Inferior parietal cortex (tissue), 1 donor: ENCODE results near the gene RASGEF1B.
A peak's percentile ranks its signal among the peaks of the same experiment; 100 is the strongest.

Source experiments
- DNase-seq: peaks from one replicate; pipeline ENCODE4 v3.0.0-alpha.2; 2016; ENCODE audit errors: extremely low spot score

RASGEF1B gene

DNA sequence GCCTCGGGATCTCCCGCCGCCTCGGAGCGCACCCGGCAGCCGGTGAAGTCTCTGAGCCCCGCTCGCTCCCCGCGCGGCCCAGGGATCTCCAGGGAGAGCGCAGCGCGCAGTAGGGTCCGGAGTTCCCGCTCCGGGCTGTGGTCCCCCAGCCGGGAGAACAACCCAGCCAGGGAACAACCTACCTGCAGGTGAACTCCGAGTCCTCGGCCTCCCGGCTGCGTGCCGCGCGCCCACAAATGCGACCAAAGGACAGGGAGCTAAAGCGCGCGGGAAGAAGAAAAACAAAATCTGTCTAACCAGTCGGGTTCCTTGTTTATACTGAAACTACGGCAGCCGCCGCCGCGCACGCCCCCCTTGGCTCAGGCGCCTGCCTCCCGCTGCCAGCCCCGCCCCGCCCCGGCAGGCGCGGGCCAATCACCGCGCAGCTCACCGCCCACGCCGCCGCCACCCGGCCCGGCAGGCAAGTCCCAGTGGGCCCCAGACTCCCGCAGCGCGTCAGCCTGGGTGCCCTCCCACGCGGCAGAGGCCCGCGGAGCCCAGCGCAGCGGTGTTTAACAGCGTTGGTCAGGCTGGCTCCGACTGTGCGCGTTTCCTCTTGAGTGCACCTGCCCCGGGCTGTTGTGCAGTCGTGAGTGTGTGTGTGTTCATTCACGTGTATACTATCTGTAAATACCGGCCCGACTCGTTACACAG lies at the start of gene RASGEF1B:
RASGEF1B (minus strand) TSS at position 320 of the 693 bp plus-strand sequence. CDS start 12,399 bp downstream, outside the sequence.
- DNase-seq, result peak; percentile 80

DNA sequence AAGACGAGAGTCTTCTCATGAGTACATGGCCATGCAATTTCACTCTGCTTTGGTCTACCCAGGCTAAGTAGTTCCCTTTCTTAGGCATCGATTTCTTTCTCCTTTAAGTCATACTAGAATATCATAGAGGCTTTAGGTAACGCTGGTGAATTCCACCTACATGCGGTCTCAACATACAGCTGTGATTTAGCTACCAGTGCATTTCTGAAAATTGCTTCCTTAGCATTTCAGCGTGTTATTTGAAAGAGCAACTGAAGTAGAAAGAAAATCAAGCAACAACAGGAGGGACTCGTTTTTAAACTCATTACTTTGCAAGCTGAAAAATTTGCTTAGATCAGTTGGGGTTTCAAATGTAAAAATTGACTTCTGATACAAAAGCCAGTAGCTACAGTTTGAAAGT lies 48.1 kb upstream of the RASGEF1B start:
- DNase-seq, result no peak

DNA sequence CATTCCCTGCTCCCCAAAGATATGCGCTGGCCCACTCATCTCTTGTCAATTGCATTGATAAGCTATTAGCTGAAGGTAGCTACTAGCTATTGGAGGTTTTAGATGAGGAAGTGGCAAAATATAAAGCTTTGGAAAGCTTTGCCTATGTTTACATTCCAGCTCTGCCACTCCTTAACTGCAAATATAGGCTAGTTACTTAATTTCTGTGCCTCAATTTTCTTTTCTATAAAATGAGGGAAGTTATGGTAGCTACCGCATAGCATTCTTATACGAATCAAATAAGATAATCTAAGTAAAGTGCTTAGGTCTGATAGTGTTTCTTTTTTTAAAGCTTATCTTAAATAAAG lies 47.7 kb upstream of the RASGEF1B start:
- DNase-seq, result no peak

DNA sequence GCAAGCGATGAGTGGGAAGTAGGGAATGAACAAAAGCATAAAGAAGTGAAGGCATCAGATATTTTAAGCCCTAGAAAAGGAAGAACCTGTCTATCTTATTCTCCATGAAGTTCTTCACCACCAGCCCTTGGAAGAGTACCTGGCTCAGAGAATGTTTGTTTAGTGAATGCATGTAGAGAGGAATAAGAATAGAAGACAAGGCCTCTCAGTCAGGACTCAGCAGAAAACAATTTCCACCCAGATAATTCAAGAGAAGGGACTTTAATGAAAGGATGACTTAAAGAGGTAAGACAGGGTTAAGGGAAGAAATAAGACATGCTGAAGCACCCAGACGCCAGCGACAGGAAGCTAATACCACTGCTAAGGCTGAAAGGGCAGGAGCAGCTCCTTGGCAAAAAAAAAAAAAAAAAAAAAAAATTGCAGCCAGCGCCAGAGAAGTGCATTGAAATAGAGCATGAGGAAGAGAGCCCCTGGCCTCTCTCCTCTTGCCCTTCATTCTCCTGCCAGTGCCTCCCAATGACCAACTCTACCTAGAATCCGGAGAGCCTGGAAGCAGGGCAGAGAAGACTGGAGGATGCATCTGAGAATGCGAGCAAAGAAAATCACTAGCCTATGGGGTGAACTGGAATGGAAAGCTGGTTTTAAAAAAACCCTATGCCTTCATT lies 47.2 kb upstream of the RASGEF1B start:
- DNase-seq, result no peak

DNA sequence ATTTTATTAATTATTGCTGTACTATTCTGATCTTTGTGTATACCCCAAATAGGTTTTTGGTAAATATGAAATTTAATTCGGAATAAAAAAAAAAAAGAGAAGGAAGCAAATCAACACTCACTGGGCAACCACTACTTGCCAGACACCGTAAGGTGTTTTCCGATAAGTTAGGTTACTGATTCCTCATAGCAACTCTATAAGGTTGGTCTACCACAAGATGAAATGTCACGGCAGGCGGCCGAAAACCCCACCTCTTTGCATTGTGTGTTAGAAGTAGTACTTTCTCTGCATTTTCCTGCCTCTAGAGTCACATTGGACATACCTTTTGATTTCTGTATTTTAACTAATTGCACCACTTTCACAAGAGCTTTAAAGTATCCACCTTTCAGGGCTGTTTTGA lies 44.5 kb upstream of the RASGEF1B start:
- DNase-seq, result no peak

DNA sequence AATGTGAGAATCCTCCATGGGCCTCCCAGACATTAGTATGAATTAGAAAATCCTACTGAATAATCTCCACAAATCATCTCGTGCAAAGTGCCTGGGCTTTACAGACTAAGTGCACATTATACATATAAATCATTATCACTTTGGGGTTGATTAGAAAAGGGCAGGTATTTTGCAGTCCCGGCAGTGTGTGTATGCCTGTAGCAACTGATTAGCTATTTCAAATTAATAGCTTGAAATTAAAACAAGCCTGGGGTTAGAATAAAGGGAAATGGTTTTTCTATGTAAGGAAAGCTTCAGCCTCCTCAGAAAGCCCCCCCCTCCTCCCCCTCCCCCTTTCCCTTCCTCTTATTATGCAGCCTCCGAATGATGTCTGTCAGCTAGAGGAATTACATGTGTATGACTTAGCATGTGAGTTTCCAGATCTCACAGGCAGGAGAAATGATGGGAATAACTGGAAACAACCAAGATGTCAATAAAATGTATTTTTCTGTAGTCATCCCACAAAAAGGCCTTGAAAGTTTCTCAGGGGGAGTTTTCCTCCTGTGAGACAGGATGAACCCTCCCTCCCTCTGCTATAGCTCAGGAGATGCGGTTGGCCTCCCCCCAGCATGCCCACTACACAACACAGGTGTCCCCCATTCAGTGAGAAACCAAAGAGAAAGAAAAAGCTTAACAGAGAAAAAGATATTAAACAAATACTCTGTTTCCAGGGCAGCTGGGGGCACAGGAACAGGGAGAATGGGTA lies 41.2 kb upstream of the RASGEF1B start:
- no peak for DNase-seq

DNA sequence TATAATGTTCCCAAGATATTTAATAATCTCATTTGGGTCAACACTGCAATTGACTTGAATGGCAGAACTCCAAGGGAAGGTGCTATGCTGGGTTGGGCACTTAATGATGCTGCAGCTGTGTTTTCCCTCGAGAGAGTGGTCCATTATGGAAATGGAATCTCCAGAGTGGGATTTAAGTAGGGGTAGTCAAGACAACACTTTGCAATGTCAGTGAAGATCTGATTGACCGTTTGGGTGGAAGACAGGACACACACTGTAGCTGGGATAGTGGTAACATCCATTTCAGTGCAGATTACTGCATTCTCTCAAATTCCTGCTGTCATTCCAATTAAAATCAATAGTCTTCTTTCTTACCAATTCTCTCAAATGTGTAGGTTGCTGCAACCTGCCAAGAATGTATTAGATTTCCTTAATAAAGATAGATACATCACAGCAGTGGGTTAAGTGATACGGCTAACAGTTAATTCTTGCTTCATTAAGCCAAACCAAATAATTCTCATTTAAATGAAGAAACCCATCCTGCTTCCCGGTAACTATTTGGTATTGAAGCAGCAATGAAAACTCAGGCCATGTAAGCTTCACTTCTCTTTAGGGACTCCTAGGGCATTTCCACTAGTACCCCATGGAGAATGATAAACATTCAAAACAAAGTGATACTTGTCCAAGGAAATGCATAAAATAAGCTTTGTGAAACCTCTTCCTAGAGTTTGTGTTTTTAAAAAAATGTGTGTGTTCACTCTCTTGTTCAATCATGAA lies 40.5 kb upstream of the RASGEF1B start:
- DNase-seq, result no peak

DNA sequence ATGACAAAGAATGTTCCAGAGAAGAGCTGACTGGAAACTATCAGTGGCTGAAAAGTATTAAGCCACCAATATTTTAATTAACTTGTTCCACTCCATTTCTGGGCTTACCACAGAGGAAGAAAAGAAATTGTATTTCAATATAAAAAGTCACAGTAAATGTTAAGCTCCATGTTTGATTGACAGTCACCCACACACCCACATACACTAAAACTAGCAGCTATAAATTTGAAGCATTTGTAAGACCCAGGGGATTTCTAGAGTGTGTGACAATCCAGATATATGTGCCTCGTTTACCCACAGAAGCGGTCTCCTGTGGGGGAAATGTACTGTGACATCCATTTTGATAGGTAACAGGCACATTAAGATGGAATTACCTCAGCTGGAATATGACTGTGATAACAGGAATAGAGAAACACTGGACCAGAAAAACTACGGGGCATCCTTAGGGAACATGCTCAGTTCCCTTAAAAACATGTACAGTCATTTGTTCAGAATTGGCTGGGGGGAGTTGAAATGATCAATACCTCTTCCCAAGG lies 39.0 kb upstream of the RASGEF1B start:
- no peak for DNase-seq

DNA sequence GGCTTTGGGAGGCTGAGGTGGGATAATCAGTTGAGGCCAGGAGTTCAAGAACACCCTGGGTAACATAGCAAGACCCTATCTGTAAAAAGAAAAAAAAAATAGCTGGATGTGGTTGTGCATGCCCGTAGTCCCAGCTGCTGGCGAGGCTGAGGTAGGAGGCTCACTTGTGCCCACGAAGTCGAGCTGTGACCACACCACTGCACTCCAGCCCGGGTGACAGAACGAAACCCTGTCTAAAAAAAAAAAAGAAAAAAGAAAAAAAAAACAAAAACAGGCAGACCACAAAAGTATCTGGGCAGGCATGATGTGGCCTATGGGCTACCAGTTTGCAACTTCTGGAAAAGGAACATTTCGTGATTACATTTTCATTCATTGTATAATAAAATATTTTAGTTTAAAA lies 38.1 kb upstream of the RASGEF1B start:
- DNase-seq, result no peak

DNA sequence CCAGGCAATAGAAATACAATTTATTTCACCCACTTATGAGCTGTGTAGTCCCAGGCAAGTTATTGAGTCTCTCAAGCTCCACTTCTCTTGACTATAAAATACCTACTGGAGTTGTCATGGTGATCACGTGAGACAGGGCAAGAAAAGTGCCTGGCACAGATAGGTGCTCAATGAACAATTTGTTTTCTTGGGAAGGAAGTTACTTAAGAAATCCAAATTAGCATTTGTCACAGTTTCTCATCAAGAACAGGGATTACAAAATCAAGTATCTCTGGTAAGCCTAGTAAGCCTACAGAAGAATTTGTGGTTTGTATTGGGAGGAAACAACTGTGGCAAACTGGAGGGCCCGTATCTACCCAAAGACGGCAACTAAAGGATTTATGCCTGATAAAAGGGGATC lies 37.5 kb upstream of the RASGEF1B start:
- no peak for DNase-seq

DNA sequence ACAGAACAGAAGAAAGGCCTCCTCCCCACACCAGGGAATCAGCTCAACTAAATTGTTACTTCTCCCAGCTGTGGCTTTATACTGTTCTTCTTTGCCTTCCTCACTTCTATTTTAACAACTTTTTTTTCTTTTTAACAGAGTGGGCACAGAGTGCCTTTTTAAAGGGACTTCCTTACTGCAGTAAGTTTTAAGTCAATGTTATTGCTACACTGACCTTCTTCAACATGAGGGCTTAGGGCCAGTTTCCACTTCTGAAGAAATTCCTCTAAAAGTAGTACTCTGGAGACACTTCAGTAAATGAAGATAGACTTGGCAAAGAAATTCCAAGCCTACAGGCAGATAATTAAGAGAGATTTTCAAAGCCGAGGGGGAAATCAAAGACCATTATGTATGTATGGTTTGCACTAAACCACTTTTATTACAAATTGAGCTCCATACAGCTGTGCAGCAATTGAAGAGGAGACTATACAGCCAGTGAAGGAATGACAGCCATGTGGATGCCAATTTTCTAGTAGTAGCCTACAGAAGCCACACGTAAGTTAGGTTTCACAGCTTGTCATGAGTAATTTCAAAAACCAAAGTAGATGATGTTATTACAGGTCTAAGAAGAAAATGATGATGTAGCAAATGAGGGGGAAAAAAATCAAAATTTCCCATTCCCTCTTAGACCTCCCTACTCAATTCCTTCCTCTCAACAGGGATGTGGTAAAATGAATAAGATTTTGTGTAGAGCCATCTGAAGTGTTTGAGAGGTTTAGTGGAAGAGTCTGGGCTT lies 36.9 kb upstream of the RASGEF1B start:
- no peak for DNase-seq

DNA sequence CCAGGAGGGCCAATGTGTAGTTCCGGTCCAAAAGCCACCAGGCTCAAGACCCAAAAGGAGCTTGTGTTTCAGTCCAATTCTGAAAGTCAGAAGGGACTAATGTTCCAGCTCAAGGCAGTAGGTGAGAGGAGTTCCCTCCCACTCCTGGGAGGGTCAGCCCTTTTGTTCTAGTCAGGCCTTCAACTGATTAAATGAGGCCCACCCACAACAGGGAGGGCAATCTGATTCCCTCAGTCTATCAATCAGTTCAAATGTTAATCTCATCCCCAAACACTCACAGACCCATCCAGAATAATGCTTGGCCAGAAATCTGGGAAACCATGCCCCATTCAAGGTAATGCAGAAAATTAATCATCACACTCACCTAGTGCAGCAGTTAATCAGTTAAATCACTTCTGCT lies 35.8 kb upstream of the RASGEF1B start:
- no peak for DNase-seq

DNA sequence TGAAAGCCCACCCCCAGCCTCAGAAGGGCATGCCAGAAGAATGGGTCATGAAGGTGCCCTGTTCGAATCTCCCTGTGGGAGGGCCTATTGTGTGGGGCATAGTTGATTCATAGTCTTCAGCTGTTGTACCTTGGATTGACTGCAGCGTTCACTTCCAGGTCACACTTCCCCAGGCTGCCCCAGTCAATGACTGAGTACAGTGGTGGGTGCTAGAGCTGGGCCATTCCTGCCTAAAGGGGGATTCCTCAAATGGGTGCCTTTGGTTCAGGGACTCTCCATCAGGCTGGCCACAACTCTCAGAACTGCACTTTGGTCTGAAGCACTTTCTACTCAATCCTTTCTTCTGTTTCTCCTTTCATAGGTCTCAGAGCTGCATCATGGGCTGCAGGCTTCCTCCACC lies 35.0 kb upstream of the RASGEF1B start:
- DNase-seq, result no peak

DNA sequence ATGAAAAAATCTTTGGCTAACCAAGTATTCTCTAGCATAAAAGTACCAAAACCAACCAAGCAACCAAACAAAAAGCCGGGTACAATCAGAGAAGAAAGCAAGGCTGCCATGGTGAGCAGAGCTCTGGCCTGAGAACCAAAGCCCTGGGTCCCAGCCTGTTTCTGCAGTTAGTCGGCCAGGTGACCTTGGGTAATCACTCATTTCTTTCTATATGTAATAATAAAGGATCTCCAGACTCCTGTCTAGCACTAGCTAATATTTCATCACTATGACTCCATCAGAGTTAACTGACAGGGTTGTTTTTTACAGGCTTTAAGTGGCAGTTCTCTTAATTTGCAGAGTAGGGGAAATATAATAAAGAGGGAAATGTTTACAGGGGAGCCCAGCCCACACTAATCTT lies 34.0 kb upstream of the RASGEF1B start:
- DNase-seq, result no peak

DNA sequence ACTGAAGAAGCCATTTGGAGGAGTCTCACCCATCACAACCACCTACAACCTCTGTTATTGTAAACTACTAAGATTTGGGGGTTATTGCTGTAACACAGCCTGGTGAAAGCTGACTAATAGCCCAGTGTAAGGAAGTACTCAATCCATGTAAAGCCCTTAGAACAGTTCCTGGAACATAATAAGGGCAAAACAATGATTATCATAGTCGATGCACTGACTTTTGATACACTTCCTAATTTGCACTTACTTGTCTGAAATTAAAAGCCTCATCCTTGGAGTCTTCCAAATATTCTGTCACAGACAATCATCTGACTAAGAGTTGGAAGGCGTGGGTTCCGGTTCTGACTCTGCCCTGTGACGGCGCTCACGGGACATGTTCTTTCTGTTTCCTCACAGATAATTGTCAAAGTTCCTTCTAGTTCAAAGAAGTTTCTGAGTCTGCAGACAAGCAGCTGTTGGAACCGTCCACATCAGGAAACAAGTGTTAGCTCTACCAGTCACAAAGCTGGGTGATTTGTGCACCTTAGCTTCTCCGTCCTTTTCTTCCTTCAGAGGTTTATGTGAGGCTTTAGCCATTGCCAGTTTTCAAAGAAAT lies 33.4 kb upstream of the RASGEF1B start:
- DNase-seq, result no peak

DNA sequence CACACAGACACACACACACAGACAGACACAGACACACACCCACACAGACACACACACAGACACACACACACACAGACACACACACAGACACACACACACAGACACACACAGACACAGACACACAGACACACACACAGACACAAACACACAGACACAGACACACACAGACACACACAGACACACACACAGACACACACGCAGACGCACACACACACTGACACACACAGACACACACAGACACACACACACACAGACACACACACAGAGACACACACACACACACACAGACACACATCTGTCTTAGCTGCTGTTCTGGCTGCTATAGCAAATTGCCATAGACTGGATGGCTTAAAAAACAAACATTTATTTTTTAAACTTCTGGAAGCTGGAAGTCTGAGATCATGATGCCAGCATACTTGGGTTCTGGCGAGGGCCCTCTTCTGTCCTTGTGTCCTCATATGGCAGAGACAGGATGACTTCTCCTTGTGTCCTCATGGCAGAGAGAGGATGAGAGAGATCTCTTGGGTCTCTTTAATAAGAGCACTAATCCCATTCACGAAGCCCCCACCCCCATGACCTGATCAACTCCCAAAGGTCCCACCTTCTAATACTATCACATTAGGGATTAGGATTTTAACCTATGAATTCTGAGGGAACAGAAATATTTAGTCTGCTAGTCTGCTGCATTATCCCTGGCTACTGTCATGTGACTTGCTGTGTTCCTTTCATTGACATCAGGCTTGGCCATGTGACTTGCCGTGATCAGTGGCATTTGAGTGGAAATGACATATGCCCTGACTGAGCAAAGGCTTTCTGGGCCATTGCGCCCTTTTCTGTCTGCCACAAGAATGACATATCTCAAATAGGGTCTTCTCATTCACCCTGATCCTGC lies 32.7 kb upstream of the RASGEF1B start:
- no peak for DNase-seq

DNA sequence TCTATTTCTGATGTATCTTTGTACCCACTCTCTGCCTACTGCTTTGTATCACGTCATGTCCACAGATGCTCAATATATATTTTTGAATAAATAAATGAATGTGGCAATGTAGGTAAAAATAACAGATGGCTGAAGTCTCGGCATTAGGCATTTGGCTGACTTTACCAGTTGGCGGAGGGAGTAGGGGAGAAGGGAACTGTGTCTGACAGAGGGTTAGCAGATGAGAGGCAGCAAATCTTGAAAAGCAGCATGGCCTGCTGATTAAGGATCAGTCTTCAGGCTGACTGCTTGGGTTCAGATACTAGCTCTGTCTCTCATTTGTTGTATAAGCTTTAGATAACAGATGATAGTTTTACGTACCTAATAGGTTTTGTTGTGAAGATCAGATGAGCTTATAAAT lies 31.9 kb upstream of the RASGEF1B start:
- no peak for DNase-seq

DNA sequence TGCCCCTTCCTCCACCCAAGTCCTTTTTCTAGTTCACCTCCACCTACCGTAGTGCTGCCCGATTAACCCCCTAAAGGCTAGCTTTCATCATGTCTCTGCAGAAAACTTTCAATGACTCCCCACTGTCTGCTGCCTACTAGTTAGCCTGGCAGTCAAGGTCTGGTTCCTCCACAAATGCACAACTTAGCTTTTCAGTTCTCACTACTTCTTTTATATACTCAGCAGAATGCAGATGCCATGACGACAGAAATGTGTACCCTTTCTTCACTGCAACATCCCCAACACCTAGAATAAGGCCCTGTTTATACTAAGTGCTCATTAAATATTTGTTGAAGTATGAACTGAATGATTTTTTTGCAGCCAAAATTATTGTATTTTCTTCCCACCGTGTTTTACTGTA lies 30.9 kb upstream of the RASGEF1B start:
- no peak for DNase-seq

DNA sequence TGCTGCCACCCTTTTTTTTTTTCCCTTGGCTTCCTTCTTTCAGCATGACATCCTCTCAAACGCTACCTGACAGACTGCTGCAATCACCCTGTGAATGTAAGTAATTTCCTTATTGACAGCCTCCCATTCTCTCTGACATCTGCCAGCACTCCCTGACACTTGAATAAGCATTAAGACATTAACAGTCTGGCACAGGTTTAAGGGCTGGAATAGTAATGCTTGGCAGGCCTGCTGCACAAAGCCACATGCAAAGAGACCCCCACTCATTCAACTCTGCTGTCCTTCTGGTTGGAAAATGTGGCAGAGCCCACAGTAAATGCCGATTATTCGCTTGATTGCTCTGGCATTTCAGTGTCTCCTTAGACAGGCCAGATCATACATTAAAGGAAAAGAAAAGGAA lies 28.1 kb upstream of the RASGEF1B start:
- DNase-seq, result no peak

DNA sequence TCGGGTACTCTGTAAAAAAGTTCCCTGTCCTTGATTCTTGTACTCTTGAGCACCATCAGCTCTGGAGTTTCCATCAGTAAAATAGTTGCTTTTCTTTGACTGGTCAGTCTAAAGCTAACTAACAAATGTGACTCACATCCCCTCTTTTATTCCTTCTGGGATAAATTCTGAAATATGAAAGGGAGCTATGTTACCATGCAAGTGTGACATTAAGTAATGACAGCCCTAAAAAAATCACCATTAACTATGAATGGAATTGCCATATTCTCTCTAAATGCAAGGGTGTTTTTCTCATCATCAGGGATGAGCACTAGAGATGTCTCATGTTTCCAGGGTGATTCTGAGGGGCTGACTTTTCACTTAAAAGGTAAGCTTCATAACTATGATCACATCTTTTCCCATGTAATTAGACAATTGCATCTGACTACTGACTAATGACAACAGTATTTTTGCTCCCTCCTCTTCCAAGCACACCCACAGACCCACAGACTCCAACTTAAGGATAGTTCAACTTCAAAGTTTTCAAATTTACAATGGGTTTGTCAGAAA lies 26.9 kb upstream of the RASGEF1B start:
- DNase-seq, result no peak
